ENCODE measurements around the gene TMEM119. TPM values are rescaled to one million over a fixed set of nuclear protein-coding genes. Genes with fewer than 3 reads are reported as not detected.

Gene TMEM119
- total RNA-seq, 4 donors from 2014 or later: 0.24 to 10.9 (median 6.3) TPM

DNA sequence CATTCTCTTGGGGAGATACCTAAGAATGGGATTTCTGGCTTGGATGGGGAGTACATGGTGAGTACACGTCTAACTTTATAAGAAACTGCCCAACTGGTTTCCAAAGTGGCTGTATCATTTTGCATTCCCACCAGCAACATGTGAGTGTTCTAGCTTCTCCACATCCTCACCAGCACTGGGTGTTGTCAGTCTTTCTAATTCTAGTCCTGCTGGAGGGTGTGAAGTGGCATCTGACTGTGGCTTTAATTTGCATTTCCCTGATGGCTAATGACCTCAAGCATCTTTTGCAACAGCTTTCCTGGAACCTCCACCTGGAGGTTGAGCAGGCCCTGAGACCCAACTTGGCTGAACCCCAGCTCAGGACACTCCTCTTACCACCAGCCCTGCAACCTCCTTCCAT lies 18.0 kb upstream of the TMEM119 start:
- DNase-seq (ENCODE audit: low spot score in 2 of 2): no peak
- Histone ChIP-seq H3K9me3 (no peaks in the 10 kb centered on the region), H3K36me3 (no peaks in the 10 kb centered on the region), H3K4me3 (no peak overlapping the region), H3K4me1 (peaks cover 12% of the 10 kb centered on the region), H3K27ac (no peak overlapping the region), H3K27me3 (no peaks in the 10 kb centered on the region)
- WGBS: 94% methylated on average over 1 of the region's 1 CpG
- no peak for TF ChIP-seq EP300 (IDR thresholded peaks at IDR 0.05)
- no peak for TF ChIP-seq POLR2AphosphoS5 (IDR thresholded peaks at IDR 0.05)
- TF ChIP-seq POLR2A (IDR thresholded peaks at IDR 0.05): no peak
- TF ChIP-seq, protein P1, sequence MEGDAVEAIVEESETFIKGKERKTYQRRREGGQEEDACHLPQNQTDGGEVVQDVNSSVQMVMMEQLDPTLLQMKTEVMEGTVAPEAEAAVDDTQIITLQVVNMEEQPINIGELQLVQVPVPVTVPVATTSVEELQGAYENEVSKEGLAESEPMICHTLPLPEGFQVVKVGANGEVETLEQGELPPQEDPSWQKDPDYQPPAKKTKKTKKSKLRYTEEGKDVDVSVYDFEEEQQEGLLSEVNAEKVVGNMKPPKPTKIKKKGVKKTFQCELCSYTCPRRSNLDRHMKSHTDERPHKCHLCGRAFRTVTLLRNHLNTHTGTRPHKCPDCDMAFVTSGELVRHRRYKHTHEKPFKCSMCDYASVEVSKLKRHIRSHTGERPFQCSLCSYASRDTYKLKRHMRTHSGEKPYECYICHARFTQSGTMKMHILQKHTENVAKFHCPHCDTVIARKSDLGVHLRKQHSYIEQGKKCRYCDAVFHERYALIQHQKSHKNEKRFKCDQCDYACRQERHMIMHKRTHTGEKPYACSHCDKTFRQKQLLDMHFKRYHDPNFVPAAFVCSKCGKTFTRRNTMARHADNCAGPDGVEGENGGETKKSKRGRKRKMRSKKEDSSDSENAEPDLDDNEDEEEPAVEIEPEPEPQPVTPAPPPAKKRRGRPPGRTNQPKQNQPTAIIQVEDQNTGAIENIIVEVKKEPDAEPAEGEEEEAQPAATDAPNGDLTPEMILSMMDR (IDR thresholded peaks at IDR 0.05): no peak

DNA sequence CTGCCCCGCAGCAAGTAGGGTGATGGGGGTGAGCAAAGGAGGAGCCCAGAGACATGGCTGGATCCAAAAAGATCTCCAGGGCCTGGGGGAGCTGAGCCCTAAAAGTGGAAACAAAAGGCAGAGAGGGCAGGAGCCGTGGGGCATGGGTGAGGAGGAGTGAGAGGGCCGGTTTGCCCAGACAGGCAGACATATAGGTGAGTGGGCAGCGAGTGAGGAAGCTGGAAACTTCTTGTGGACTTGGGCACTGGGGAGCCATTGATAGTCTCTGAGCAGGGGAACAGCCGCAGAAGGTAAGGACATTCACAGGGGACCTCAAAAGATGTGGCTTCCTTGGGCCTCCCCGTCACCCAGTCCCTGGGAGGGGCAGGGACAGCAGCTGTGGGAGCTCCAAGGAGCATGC lies 16.8 kb upstream of the TMEM119 start:
- Histone ChIP-seq H3K4me1 (peaks cover 12% of the 10 kb centered on the region), H3K4me3 (no peak overlapping the region), H3K27me3 (no peaks in the 10 kb centered on the region), H3K36me3 (no peaks in the 10 kb centered on the region), H3K27ac (no peak overlapping the region), H3K9me3 (no peaks in the 10 kb centered on the region)
- TF ChIP-seq POLR2A (IDR thresholded peaks at IDR 0.05) (no peak), POLR2AphosphoS5 (IDR thresholded peaks at IDR 0.05) (no peak), EP300 (IDR thresholded peaks at IDR 0.05) (no peak)
- TF ChIP-seq, protein P1 (IDR thresholded peaks at IDR 0.05): no peak
- WGBS: 92% methylated on average over 6 of the region's 6 CpGs
- DNase-seq (ENCODE audit: low spot score in 2 of 2): no peak

DNA sequence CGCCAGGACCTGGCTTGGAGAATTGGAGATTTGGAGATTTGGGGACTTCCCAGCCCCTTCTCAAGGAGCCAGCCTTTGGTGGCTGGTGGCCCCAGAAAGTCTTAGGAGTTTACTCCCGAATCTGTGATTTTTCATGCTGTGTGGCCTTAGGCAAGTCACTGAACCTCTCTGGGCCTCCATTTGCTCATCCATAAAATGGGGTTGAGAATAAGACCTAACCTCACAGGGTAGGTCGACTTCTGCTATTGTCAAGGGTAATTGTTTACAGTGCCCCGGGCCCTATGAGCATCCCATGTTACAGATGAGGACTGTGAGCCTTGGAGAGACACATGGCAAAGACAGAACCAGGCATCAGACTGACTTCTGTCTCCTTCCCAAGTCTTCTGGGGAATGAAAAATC lies 16.2 kb upstream of the TMEM119 start:
- Histone ChIP-seq H3K9me3 (no peaks in the 10 kb centered on the region), H3K27ac (no peak overlapping the region), H3K36me3 (no peaks in the 10 kb centered on the region), H3K27me3 (no peaks in the 10 kb centered on the region), H3K4me3 (no peak overlapping the region), H3K4me1 (peaks cover 14% of the 10 kb centered on the region)
- TF ChIP-seq, protein P1 (IDR thresholded peaks at IDR 0.05): no peak
- TF ChIP-seq POLR2AphosphoS5 (IDR thresholded peaks at IDR 0.05) (no peak), POLR2A (IDR thresholded peaks at IDR 0.05) (no peak), EP300 (IDR thresholded peaks at IDR 0.05) (no peak)
- 80% methylated on average over 3 of the region's 4 CpGs for WGBS
- DNase-seq (ENCODE audit: low spot score in 2 of 2): no peak

DNA sequence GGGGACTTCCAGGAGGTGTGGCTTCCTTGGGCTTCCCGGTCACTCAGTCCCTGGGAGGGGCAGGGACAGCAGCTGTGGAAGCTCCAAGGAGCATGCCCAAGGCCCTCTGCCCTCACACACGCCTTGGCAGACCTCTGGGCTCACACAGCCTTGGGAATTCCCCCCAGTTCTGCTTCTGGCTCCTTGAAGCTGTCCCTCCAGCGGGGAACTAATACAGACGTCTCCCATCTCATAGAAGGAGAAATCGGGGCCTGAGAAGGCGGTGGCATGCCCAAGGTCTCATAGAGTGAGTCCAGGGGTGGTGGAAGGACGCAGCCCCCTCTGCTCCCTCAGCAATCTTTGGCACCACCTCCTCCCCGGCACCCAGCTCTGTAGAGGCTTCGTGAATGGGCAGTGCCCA lies 15.7 kb upstream of the TMEM119 start:
- H3K27me3 ChIP-seq: no peaks in the 10 kb centered on the region

DNA sequence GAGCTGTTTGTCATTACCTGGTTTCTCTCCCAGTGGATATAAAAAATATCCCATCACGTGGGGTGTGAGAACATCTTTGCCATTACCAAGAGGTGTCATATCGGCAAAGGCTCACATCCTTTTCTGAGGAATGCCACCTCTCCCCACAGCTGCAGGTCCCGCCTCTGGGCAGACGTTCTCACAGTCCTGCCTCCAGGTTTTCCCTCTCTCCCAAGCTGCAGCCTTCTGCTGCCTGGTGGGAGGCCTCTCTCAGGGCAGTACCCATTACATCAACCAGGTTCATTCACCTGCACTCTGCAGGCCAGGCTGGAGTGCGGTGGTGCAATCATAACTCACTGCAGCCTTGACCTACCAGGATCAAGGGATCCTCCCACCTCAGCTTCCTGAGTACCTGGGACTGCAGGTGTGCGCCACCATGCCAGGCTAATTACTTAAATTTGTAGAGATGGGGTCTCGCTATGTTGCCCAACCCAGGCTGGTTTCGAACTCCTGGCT lies 15.0 kb upstream of the TMEM119 start:
- no peak overlapping the region for H3K27ac ChIP-seq
- no peaks in the 10 kb centered on the region for H3K36me3 ChIP-seq
- 64% methylated on average over 6 of the region's 8 CpGs for WGBS
- peaks cover 9% of the 10 kb centered on the region for H3K4me1 ChIP-seq
- no peak for DNase-seq (ENCODE audit: low spot score in 2 of 2)
- TF ChIP-seq, protein P1 (IDR thresholded peaks at IDR 0.05): no peak
- TF ChIP-seq POLR2A (IDR thresholded peaks at IDR 0.05): no peak
- no peak for TF ChIP-seq POLR2AphosphoS5 (IDR thresholded peaks at IDR 0.05)
- no peak for TF ChIP-seq EP300 (IDR thresholded peaks at IDR 0.05)
- H3K27me3 ChIP-seq: no peaks in the 10 kb centered on the region
- H3K4me3 ChIP-seq: no peak overlapping the region
- no peaks in the 10 kb centered on the region for H3K9me3 ChIP-seq

More for the DNA sequence above, 15.7 kb upstream of the TMEM119 start:
- H3K9me3 ChIP-seq: no peaks in the 10 kb centered on the region
- TF ChIP-seq, protein P1 (IDR thresholded peaks at IDR 0.05): no peak
- TF ChIP-seq POLR2A (IDR thresholded peaks at IDR 0.05) (no peak), POLR2AphosphoS5 (IDR thresholded peaks at IDR 0.05) (no peak), EP300 (IDR thresholded peaks at IDR 0.05) (no peak)
- no peak overlapping the region for H3K4me3 ChIP-seq
- WGBS: 55% methylated on average over 9 of the region's 9 CpGs
- H3K36me3 ChIP-seq: no peaks in the 10 kb centered on the region
- H3K27ac ChIP-seq: no peak overlapping the region
- peaks cover 14% of the 10 kb centered on the region for H3K4me1 ChIP-seq
- no peak for DNase-seq (ENCODE audit: low spot score in 2 of 2)
